Mucosa of stomach (tissue), 1 donor: ENCODE data around the gene USP7.
"Not testable (repeated sequence)": the region's sequence is repeated elsewhere in the genome, so short reads cannot be mapped to it uniquely, and the experiment has no call there.

Experiments
- H3K27me3 ChIP-seq: one replicate; pipeline ENCODE4 v1.7.0; 2013; ENCODE audit warnings: mild to moderate bottlenecking, low read length; ENCODE audit not compliant: control insufficient read depth, insufficient read depth
- H3K36me3 ChIP-seq: one replicate; pipeline ENCODE4 v1.7.0; 2013; ENCODE audit warnings: low read length; ENCODE audit not compliant: control insufficient read depth, insufficient read depth
- H3K4me1 ChIP-seq: one replicate; pipeline ENCODE4 v1.7.0; 2013; ENCODE audit warnings: mild to moderate bottlenecking, low read length; ENCODE audit not compliant: control insufficient read depth, insufficient read depth
- H3K4me3 ChIP-seq: one replicate; pipeline ENCODE4 v1.7.0; 2013; ENCODE audit warnings: low read length
- H3K9ac ChIP-seq: one replicate; pipeline ENCODE4 v1.7.0; 2013; ENCODE audit warnings: mild to moderate bottlenecking, low read length, moderate library complexity
- H3K9me3 ChIP-seq: one replicate; pipeline ENCODE4 v1.7.0; 2013; ENCODE audit warnings: mild to moderate bottlenecking, low read length, moderate library complexity; ENCODE audit not compliant: control insufficient read depth
- donor health status: Pancreatic carcinoma.

USP7 gene

DNA sequence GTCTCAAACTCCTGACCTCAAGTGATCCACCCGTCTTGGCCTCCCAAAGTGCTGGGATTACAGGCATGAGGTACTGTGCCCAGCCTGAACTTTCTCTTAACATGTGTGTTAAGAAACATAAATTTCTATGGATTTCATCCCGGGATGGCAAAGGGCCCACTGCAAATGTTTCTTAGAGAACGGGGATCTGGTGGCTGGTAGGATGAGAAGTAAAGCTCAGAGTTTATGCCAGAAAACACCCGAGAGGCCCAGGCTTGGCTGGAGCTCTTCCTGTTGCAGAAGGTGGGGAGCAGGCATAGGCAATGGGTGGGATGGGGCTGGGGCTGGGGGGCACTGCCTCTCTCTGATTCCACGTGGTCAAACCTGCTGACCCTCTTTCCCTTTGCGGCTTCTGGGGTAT, 89.3 kb downstream of the USP7 start:
- Histone ChIP-seq H3K4me1 (peaks cover 18% of the 10 kb centered on the region), H3K36me3 (no peaks in the 10 kb centered on the region), H3K27me3 (no peaks in the 10 kb centered on the region), H3K4me3 (no peak overlapping the region), H3K9me3 (no peaks in the 10 kb centered on the region), H3K9ac (no peak overlapping the region)

DNA sequence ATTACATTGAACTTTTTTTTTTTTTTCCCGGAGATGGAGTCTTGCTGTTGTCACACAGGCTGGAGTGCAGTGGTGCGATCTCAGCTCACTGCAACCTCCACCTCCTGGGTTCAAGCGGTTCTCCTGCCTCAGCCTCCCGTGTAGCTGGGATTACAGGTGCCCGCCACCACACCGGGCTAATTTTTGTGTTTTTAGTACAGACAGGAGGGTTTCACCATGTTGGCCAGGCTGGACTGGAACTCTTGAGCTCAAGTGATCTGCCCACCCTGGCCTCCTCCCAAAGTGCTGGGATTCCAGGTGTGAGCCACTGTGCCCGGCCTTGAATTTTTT, 89.9 kb downstream of the USP7 start:
- H3K27me3 ChIP-seq, H3K9me3 ChIP-seq, H3K9ac ChIP-seq, H3K4me3 ChIP-seq, H3K36me3 ChIP-seq: not testable (repeated sequence)
- peaks cover 19% of the 10 kb centered on the region for H3K4me1 ChIP-seq

DNA sequence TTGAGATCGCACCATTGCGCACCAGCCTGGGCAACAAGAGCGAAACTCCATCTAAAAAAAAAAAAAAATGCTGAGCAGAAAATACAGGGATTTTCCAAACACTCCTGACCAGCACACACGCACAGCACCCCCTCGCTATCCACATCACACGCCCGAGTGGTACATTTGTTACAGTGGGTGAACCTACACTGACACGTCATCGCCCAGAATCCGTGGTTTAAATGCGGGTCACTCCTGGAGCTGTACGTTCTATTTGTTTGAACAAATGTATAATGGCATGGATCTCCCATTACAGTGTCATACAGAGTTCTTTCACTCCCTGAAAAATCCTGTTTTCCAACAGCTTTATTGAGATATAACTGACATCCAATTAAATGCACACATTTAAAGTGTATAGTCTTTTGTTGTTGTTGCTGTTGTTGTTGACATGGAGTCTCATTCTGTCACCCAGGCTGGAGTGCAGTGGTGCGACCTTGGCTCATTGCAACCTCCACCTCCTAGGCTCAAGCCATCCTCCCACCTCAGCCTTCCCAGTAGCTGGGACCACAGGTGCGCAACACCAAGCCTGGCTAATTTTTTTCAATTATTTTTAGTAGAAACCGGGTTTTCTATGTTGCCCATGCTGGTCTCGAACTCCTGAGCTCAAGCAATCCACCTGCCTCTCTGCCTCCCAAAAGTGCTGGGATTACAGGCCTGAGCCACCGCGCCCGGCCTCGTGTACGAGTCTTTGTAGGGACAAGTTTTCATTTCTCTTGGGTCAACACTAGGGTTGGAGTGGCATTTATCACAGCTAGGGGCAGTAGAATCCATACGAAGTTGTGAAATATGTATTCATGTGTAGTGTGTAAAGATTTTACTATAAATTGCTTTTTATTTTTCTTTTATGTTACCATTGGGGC, 90.5 kb downstream of the USP7 start:
- Histone ChIP-seq H3K36me3 (no peaks in the 10 kb centered on the region), H3K9me3 (no peaks in the 10 kb centered on the region), H3K27me3 (no peaks in the 10 kb centered on the region), H3K4me1 (peaks cover 13% of the 10 kb centered on the region), H3K4me3 (no peak overlapping the region), H3K9ac (no peak overlapping the region)

GRCh38 chr16:8872071-8872470, 91.6 kb downstream of the USP7 start:
- Histone ChIP-seq H3K36me3 (no peaks in the 10 kb centered on the region), H3K27me3 (no peaks in the 10 kb centered on the region)

GRCh38 chr16:8869988-8870241, 93.8 kb downstream of the USP7 start:
- H3K4me3 ChIP-seq, H3K27me3 ChIP-seq, H3K9me3 ChIP-seq, H3K36me3 ChIP-seq: not testable (repeated sequence)
- H3K9ac ChIP-seq, result peak overlapping the region; percentile 75
- H3K4me1 ChIP-seq, result peaks cover 35% of the 10 kb centered on the region

More at GRCh38 chr16:8872071-8872470, 91.6 kb downstream of the USP7 start:
- Histone ChIP-seq H3K9ac (no peak overlapping the region), H3K9me3 (no peaks in the 10 kb centered on the region), H3K4me3 (no peak overlapping the region), H3K4me1 (peaks cover 20% of the 10 kb centered on the region)

DNA sequence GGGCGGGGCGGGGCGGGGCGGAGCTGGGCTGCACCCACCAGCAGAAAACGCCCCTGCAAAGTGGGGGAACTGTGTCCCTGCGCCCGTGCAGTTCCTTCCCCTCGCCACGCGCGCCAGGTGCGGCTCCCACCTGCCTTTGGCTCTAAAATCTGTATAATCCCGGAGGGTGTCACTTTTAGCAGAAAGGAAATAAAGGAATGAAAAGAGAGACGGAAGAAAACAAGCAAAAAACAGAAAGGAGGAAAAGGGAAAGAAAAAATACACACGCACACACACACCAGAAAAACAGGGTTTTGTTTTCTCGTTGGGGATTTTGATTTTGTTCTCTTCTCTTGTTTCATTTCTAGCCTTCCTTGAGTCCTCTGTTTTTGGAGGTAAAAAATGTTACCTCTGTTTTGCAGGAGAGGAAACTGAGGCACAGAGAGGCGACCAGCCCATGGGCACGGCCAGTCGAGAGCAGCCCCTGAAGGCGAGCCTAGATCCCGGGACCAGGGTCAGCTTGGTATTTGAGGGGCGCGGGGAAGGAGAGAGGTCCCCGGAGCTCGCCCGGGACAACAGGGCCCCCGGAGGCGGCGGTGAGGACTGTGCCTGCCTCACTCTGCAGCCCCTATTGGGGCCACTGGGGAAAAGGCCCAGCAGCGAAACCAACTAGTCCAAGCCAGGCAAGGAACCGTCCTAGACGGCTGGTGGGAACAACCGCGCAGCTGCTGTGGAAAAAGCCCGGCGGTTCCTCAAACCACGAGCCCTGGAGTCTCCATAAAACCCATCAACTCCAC, 94.3 kb downstream of the USP7 start:
- Histone ChIP-seq H3K4me3 (no peak overlapping the region), H3K9ac (peak overlapping the region; percentile 75), H3K27me3 (no peaks in the 10 kb centered on the region), H3K36me3 (no peaks in the 10 kb centered on the region), H3K9me3 (no peaks in the 10 kb centered on the region), H3K4me1 (peaks cover 40% of the 10 kb centered on the region)

GRCh38 chr16:8868416-8869211, 95.1 kb downstream of the USP7 start, which contains the start of gene CARHSP1:
TSS of gene CARHSP1 (minus strand) at chr16:8869006. CDS start at chr16:8859328, 9,678 bp downstream.
- peaks cover 48% of the 10 kb centered on the region for H3K4me1 ChIP-seq

GRCh38 chr16:8867932-8868415, 95.7 kb downstream of the USP7 start:
- no peaks in the 10 kb centered on the region for H3K36me3 ChIP-seq
- H3K27me3 ChIP-seq, result no peaks in the 10 kb centered on the region
- H3K9me3 ChIP-seq, result no peaks in the 10 kb centered on the region
- peak overlapping the region; percentile 72 for H3K9ac ChIP-seq
- peak overlapping the region; percentile 67 for H3K4me3 ChIP-seq
- H3K4me1 ChIP-seq, result peaks cover 54% of the 10 kb centered on the region

More at GRCh38 chr16:8868416-8869211, 95.1 kb downstream of the USP7 start, which contains the start of gene CARHSP1:
- H3K27me3 ChIP-seq, result no peaks in the 10 kb centered on the region
- peak within 1 kb of the TSS; percentile 75 for H3K9ac ChIP-seq
- no peaks in the 10 kb centered on the region for H3K36me3 ChIP-seq
- H3K9me3 ChIP-seq, result no peaks in the 10 kb centered on the region
- peak within 1 kb of the TSS; percentile 67 for H3K4me3 ChIP-seq

GRCh38 chr16:8867216-8867931, 96.3 kb downstream of the USP7 start:
- no peaks in the 10 kb centered on the region for H3K36me3 ChIP-seq
- H3K4me1 ChIP-seq, result peaks cover 60% of the 10 kb centered on the region
- no peaks in the 10 kb centered on the region for H3K9me3 ChIP-seq
- peak overlapping the region; percentile 67 for H3K4me3 ChIP-seq
- H3K9ac ChIP-seq, result peak overlapping the region; percentile 72
- no peaks in the 10 kb centered on the region for H3K27me3 ChIP-seq

GRCh38 chr16:8866884-8867215, 96.9 kb downstream of the USP7 start:
- H3K4me3 ChIP-seq, result peak overlapping the region; percentile 67
- H3K27me3 ChIP-seq, result no peaks in the 10 kb centered on the region
- H3K36me3 ChIP-seq, result no peaks in the 10 kb centered on the region
- peaks cover 60% of the 10 kb centered on the region for H3K4me1 ChIP-seq
- no peaks in the 10 kb centered on the region for H3K9me3 ChIP-seq
- H3K9ac ChIP-seq, result peak overlapping the region; percentile 72

GRCh38 chr16:8866118-8866883, 97.4 kb downstream of the USP7 start:
- H3K9ac ChIP-seq, result peak overlapping the region; percentile 72
- H3K9me3 ChIP-seq, result no peaks in the 10 kb centered on the region
- H3K4me1 ChIP-seq, result peaks cover 63% of the 10 kb centered on the region
- H3K27me3 ChIP-seq, result no peaks in the 10 kb centered on the region
- H3K4me3 ChIP-seq, result no peak overlapping the region
- H3K36me3 ChIP-seq, result no peaks in the 10 kb centered on the region
